HS-5 (cell line): ENCODE results near the gene TSPAN10.

Experiments
- DNase-seq: peaks from one replicate; pipeline ENCODE4 v3.0.0-alpha.2; 2012; ENCODE audit warnings: low read depth

TSPAN10 gene

DNA sequence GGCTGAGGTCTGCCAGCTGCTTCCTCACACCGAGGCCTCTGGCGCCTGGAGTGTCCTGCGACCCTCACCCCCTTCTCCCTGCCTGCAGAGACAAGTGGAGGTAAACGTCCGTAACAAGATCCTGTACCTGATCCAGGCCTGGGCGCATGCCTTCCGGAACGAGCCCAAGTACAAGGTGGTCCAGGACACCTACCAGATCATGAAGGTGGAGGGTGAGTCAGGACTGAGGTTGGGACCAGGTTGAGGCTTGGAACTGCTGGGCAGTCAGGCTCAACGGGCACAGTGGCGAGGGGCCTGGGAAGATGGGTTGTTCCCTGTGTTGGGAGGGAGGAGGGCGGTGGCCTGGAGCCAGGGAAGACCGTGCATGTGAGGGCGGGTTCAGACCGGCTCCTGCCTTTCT is 51.6 kb downstream of the TSPAN10 start:
- DNase-seq = no peak

DNA sequence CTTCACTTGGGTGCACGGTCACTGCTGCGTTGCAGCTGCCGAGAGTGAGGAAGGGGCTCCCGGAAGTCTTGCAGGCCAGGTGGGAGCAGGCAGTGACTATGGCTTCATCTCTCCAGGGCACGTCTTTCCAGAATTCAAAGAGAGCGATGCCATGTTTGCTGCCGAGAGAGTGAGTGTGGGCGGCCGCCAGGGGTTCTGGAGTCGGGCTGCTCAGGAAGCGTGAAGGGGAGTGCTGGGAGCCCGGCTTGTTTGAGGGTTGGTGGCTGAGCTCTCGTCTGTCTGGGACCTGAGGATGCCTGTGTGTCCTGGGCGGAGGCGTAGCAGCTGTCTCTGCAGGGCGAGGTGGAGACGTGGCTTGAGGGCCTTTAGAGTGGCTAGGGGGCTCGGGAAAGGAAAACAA is 53.1 kb downstream of the TSPAN10 start:
- DNase-seq = no peak

DNA sequence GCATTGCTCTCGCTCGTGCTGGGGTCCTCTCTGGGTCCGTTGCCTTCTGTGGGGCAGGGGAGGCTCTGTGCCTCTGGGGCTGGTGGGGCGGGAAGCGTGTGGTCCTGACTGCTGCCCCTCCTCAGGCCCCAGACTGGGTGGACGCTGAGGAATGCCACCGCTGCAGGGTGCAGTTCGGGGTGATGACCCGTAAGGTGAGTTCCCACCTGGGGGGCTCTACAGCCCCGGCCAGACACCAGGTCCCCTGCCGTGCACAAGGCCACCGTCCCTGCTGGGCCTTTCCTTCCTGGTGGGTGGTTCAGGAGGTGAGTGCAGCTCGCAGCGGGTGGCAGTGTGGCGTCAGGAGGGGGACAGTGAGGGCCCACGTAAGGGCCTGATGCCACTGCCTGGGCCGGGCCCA is 53.6 kb downstream of the TSPAN10 start:
- DNase-seq = no peak

DNA sequence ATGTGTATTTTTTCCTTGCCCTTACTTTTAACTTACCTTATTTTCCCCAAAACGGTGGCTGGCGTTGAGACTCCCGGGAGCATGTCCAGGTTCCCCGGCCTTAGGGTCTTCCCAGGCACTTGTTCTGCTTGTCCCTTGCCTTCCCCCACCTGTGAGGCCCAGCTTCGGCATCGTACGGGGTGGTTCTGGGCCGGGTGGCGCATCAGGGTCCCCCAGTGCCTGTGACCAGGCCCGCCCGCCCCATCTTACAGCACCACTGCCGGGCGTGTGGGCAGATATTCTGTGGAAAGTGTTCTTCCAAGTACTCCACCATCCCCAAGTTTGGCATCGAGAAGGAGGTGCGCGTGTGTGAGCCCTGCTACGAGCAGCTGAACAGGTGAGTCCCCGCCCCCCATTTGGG is 54.2 kb downstream of the TSPAN10 start:
- no peak for DNase-seq

DNA sequence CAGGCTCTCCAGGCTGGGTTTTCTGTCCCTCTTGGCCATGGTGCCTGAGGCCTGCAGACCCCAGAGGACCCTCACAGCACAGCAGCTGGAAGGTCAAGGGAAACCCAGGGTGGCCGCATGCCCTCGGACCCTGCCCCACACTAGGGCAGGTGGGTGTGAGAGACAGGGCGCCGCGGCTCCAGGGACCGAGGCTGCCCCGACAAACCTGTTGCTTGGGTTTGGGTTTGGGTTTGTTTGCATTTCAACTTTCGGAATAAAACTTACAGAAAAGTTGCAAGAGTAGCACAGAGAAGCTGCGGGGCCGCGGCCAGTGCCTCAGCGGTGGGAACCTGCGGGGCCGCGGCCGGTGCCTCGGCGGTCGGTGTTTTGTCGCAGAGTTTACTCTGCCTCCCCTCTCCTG is 54.6 kb downstream of the TSPAN10 start:
- no peak for DNase-seq

DNA sequence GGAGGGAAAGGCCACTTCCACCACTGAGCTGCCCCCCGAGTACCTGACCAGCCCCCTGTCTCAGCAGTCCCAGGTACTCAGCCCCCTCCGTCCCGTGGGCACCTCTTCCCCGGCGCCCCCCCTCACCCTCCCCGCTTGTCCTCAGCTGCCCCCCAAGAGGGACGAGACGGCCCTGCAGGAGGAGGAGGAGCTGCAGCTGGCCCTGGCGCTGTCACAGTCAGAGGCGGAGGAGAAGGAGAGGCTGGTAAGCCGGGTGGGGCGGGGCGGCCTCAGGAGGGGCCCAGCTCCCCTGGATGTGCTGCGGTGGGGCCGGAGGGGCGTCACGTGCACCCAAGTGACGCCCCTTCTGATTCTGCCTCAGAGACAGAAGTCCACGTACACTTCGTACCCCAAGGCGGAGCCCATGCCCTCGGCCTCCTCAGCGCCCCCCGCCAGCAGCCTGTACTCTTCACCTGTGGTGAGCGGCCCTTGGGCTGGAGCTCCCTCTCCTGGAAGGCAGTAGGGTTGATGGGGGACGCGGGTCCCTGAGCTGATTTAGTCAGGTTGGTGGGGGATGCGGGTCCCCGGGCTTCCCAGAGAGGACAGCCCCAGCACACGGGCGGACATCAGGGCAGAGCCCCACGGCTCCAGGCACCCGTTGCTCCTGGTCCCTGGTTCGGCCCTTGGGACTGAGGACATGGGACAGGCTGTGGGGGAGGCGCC is 56.7 kb downstream of the TSPAN10 start:
- DNase-seq = no peak

DNA sequence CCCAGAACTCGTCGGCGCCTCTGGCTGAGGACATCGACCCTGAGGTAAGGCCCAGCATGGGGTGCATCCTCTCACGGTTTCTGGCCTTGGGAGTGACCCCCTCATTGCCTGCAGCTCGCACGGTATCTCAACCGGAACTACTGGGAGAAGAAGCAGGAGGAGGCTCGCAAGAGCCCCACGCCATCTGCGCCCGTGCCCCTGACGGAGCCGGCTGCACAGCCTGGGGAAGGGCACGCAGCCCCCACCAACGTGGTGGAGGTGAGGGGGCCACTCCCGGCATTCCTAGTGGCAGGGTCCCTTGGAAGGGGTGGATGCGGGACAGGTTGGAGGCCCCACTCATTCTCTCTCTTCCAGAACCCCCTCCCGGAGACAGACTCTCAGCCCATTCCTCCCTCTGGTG is 57.8 kb downstream of the TSPAN10 start:
- no peak for DNase-seq

DNA sequence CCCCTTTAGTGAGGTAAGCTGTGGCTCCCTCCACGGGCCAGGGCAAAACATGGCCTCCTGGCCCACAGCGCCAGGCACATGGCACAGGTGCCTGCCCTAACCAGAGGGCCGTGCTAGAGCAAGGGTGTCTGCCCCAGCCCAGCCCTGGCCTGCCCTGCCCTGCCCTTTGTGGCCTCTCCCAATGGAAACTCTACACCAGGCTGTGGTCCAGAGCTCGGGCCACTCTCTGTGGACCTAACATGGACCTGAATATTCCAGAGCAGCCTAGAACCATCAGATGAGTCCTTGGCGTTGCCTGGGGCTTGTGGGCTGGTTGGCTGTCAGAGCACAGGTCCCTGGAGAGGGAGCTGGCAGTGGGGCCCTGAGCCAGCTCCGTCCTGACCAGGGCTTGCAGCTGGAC is 58.2 kb downstream of the TSPAN10 start:
- no peak for DNase-seq

DNA sequence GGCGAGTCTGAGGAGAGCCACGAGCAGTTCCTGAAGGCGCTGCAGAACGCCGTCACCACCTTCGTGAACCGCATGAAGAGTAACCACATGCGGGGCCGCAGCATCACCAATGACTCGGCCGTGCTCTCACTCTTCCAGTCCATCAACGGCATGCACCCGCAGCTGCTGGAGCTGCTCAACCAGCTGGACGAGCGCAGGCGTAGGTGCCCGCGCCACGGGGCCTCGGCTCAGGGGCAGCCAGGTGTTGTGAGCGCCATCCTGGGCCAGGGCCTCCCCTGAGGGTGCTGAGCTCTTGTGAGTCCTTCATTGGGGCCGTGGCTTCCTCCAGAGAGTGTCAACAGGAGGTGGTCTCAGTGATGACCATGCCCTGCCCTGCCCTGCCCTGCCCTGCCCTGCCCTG is 58.8 kb downstream of the TSPAN10 start:
- no peak for DNase-seq

DNA sequence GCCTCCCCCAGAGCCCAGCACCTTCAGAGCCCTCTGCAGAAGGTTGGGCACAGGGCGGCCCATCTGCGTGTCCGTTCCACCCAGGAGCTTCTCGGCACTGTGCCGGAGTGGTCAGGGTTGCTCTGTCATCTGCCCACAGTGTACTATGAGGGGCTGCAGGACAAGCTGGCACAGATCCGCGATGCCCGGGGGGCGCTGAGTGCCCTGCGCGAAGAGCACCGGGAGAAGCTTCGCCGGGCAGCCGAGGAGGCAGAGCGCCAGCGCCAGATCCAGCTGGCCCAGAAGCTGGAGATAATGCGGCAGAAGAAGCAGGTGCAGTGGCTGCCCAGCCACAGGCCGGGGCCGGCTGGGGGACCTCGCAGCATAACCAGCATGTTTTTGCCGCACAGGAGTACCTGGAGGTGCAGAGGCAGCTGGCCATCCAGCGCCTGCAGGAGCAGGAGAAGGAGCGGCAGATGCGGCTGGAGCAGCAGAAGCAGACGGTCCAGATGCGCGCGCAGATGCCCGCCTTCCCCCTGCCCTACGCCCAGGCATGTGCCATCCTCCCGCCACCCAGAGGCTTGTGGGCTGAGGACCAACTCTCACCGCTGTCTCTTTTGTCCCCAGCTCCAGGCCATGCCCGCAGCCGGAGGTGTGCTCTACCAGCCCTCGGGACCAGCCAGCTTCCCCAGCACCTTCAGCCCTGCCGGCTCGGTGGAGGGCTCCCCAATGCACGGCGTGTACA is 59.4 kb downstream of the TSPAN10 start:
- DNase-seq = no peak

DNA sequence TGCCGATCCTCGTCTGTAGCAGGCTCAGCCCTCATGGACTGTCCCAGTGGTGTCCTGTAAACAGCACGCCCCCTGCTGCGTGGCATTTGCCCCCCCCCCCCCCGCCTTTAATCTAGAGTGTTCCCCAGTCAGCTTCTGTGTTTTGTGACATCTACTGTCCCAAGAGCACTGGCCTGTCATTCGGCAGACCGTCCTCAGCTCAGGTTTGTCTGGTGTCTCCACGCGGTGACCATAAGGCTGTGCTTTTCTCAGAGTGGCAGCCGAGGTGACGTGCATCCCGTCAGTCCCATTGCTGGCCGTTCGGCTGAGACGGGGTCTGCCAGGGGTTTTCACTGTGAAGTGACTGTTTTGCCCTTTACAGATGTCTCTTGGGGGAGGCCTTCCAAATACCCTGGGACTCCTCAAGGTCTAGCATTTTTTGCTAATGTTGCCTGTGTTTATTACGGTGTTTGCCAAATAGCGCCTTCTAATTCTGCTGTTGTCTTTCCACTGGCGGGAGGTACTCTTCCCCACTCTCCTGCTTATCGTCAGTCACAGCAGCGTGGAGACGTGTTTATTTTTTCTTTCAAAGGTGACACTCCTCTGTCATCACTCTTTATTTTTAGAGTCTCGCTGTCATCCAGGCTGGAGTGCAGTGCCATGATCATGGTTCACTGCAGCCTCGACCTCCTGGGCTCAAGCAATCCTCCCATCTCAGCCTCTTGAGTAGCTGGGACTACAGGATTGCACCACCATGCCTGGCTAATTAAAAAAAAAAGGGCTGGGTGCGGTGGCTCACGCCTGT is 60.5 kb downstream of the TSPAN10 start:
- no peak for DNase-seq
